ENCODE data around the gene KCNIP4.

GRCh38 chr4:21002976-21003375, 945.6 kb downstream of the KCNIP4 start:
- TF ChIP-seq, protein P1, sequence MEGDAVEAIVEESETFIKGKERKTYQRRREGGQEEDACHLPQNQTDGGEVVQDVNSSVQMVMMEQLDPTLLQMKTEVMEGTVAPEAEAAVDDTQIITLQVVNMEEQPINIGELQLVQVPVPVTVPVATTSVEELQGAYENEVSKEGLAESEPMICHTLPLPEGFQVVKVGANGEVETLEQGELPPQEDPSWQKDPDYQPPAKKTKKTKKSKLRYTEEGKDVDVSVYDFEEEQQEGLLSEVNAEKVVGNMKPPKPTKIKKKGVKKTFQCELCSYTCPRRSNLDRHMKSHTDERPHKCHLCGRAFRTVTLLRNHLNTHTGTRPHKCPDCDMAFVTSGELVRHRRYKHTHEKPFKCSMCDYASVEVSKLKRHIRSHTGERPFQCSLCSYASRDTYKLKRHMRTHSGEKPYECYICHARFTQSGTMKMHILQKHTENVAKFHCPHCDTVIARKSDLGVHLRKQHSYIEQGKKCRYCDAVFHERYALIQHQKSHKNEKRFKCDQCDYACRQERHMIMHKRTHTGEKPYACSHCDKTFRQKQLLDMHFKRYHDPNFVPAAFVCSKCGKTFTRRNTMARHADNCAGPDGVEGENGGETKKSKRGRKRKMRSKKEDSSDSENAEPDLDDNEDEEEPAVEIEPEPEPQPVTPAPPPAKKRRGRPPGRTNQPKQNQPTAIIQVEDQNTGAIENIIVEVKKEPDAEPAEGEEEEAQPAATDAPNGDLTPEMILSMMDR (IDR thresholded peaks at IDR 0.05) = no peak
- TF ChIP-seq POLR2A (IDR thresholded peaks at IDR 0.05) = no peak

All from heart left ventricle (tissue), 13 donors.